Measurements from ENCODE around the gene GPS1.
A peak's percentile ranks its signal among the peaks of the same experiment; 100 is the strongest.

DNA sequence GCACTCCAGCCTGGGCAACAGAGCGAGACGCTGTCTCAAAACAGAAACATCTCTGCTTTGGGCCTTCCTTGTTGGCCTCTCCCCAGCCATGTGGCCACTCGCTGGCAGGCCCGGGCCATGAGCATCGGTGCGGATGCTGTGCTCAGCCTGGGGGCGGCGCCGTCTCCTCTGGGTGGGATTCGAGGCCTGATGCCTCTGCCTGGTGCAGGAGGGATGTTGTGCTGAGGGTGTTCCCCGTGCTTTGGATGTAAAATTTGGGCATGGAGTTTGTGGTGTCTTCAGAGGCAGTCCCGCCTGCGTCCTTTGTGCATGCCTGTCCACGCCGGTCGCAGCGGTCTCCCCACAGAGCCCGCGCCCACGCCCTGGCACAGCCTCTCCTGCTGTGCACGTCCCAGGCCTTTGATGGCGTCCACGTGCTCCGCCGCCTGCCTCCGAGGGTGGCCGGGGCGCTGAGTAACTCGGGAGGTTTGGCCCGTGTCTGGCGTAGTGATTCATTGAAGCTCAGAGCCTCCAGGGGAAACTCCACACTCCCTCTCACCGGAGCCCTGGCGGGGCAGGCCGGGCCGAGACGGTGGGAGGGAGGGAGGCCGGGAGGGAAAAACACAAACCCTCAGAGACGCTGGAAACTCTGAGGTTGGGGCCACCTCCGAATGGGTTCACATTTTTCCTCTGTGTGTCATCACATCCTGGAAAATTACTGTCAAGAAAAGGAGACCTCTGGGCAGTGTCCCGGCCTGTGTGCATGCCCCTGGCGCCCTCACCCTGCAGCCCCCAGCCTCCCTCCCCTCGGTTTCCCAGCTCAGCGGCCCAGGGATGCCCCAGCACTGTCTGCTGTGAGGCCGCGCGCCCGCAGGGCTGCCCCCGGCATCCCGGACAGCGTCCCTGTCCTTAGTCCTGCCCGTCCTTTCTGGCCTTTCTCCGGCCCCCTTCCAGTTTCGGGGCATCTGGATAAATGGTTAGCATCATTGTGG lies 48.0 kb upstream of the GPS1 start:
- TF ChIP-seq, protein P1, sequence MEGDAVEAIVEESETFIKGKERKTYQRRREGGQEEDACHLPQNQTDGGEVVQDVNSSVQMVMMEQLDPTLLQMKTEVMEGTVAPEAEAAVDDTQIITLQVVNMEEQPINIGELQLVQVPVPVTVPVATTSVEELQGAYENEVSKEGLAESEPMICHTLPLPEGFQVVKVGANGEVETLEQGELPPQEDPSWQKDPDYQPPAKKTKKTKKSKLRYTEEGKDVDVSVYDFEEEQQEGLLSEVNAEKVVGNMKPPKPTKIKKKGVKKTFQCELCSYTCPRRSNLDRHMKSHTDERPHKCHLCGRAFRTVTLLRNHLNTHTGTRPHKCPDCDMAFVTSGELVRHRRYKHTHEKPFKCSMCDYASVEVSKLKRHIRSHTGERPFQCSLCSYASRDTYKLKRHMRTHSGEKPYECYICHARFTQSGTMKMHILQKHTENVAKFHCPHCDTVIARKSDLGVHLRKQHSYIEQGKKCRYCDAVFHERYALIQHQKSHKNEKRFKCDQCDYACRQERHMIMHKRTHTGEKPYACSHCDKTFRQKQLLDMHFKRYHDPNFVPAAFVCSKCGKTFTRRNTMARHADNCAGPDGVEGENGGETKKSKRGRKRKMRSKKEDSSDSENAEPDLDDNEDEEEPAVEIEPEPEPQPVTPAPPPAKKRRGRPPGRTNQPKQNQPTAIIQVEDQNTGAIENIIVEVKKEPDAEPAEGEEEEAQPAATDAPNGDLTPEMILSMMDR (IDR thresholded peaks at IDR 0.05), result peak; percentile 23
- no peak for TF ChIP-seq RAD21 (IDR thresholded peaks at IDR 0.05; ENCODE audit: low read length)
- no peak for TF ChIP-seq GABPA (IDR thresholded peaks at IDR 0.05; ENCODE audit: low read depth)
- peak; percentile 89; the same call in 1 of the 2 replicates for TF ChIP-seq RXRA (IDR thresholded peaks at IDR 0.05; ENCODE audit: borderline replicate concordance, low read depth)
- no peak for TF ChIP-seq GATA2 (CRISPR knock-in tag; IDR thresholded peaks at IDR 0.05)
- no peak for TF ChIP-seq CHD2 (IDR thresholded peaks at IDR 0.05; ENCODE audit: low read length, partially characterized antibody)
- peak; percentile 100 for TF ChIP-seq MAX (IDR thresholded peaks at IDR 0.05; ENCODE audit: low read depth)
- peak; percentile 47; the same call in 1 of the 2 replicates for TF ChIP-seq TAF1 (IDR thresholded peaks at IDR 0.05; ENCODE audit: borderline replicate concordance, low read depth, low read length)
- TF ChIP-seq RCOR1 (IDR thresholded peaks at IDR 0.05; ENCODE audit: low read length), result no peak
- no peak for TF ChIP-seq IRF3 (IDR thresholded peaks at IDR 0.05; ENCODE audit: low read depth, low read length)

Measured in SK-N-SH (cell line).